Activated T-helper 9 cell treated with anti-CD3 and anti-CD28 coated beads, Interleukin-2, amount 50 U/mL, for 16 hours (primary cell): Measurements from ENCODE around the gene PDZD2.

Source experiments
- DNase-seq: peaks from one replicate; pipeline ENCODE4 v3.0.0-alpha.2; 2020; ENCODE audit warnings: low read depth

PDZD2 gene

DNA sequence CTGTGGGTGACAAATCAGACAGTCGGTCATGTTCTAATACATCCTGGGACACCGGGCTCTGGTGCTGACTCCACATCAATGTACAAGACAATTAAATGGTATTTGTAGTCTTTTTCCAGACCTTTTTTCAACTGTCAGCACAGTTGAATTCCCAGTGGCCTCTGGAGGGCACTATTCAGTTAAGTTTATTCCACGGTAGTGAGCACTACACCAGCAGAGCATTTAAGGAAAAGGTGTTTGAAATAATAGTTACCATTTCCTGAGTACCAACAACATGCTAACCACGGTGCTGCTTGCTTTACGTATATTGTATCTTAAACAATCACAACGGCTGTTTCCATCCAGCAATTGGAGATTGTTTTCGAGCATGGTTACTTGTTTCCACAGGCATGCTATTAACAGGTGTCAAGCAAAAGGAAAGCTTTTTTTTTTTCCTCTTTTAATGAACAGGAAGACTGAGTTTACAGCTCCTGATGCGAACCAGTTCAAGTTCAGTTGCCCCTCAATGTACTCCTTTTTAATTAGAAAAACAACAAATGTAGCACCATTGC lies 186.7 kb downstream of the PDZD2 start:
- no peak for DNase-seq

DNA sequence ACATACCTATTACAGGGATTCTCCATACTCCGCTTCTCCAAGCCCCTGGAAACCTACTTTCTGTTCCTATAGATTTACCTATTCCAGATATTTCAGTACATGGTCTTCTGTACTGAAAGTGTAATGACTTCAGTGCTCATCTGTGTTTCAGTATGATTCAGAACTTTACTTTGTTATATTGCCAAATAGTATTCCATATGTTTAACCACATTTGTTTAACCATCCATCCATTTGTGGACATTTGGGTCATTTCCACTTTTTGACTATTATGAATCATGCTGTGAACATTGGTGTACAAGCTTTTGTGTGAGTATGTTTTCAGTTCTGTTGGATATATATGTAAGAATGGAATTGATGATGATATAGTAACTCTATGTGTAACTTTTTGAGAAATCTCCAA lies 188.9 kb downstream of the PDZD2 start:
- no peak for DNase-seq

DNA sequence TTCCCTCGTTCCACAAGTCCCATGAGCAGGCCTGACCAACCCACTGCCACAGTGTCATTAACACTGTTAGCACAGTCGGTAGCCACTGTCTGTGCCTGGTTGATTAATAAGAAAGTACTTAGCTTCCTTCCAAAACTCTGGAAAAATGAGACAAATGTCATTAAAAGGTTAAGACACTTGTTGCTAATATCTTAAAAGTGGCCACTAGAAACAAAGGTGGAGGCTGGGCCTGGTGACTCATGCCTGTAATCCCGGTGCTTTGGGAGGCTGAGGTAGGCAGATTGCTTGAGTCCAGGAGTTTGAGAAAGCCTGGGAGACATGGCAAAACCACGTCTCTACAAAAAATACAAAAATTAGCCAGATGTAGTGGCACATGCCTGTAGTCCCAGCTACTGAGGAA lies 194.0 kb downstream of the PDZD2 start:
- DNase-seq, result no peak

DNA sequence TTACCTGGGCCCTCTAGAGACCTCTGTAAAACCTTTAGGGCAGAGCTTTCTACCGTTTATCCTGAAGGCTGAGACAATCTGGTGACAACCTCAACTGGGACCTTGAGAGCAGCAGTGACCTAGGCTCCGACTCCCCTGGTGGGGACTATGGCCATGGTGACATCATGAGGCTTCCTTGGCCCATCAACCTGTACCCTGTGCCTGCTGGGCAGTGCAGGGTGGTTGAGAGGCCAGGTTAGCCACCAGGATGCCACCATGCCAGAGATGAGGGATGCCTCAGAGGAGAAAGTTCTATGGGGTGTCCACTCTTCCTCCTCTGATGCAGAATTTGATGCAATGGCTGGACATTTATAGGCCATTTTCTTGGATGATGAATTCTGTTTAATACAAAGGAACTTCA lies 194.8 kb downstream of the PDZD2 start:
- DNase-seq, result no peak

DNA sequence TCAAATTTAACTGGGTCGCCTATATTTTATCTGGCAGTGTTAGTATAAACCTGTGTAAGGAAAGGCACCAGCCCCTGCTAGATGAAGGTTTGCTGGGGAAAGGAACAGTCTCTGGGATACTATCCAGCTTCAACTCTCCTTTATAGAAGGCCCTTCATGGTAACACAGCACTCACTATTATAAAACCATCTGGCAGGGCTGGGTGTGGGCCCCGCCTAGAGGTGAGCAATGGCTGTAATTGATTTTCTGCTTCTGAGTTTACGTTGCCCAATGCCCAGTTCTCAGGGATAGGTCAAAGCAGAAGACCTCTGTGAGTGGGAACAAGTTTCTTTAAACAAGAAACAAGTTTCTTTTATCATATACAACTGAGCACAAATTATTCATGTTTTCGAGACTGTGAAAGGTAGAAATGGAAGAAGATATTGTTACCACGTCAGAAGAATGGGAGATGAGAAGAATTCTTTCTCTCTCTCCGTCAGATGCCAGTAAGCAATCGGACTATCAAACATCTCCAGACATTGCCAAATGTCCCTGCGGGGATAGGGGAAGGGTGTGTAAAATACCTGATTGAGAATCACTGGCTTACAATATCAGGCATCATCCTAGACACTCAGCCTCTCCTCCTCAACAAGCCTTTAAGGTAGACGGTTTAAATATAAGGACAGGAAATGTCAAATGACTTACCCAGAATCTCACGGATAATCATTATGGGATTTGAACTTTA lies 205.9 kb downstream of the PDZD2 start:
- DNase-seq, result no peak

DNA sequence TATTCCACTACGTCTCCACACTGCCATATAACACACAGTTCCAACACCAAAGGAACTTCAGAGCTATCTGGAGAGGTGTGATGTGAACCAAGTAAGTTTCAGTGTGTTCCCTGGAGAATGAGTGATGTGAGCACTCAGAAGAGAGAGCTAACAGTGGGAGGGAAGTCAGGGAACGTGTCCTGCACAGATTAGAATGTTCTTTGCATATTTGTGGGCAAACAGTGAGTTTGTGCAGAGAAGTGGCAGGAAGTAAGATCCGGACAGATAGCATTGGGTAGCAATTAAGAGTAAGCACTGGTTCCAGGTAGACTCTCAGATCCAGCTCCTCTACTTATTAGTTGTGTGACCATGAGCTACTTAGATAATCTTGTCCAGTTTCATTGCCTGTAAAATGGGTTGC lies 206.4 kb downstream of the PDZD2 start:
- DNase-seq, result no peak

DNA sequence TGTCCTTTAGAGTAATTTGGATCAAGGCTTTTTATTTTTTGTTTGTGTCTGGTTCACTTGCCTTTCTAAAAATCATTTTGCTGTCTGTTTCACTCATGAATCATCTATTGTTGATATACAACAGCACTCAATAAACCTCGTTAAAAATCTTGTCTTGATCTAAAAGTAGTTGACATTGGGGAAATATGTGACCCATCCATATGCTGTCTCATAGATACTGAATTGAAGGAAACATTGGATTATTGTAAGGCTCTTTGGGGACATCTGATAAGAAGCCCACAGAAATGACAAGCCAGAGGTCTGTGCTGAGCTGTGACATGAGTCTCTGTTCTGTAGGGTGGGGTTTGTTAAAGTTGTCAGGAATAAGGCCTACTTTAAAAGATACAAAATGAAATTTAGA lies 208.0 kb downstream of the PDZD2 start:
- DNase-seq, result no peak

DNA sequence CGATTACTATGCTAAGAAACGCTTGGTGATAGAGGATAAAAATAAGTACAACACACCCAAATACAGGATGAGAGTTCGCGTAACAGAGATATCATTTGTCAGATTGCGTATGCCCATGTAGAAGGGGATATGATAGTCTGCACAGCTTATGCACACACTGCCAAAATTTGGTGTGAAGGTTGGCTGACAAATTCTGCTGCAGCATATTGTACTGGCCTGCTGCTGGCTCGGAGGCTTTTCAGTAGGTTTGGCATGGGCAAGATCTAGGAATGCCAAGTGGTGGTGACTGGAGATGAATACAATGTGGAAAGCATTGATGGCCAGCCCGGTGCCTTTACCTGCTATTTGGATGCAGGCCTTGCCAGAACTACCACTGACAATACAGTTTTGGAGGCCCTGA lies 208.4 kb downstream of the PDZD2 start:
- DNase-seq, result no peak

DNA sequence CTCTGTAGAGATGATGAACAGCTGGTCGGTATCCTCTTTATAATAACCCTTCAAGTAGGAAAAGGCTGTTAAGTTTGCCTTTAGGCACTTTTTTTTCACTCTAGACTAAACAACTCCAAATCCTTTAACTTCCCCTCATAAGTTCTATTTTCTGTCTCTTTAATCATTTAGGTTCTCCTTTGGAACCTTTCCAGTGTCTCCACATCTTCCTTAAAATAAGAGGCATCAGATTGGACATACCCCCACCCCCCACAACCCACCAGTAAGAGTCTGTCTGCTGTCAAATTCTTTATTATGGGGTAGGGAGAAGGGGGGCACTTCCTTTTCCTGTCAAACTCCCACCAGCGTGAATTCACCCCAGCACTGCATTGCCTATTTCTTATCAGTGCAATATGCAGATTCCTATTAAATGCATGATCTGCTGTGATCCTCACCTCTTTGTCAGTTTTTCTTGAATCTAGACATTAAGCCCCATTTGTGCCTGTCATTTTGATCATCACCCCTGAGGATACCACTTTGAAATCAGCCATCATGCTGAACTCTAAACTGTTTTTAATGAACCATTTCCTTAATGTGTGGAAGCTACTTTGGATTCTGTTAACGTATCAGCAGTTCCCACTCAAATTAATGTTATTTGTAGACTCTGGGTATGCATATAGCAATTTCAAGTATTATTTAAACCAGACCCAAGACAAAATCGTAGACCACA lies 212.2 kb downstream of the PDZD2 start:
- DNase-seq, result no peak

DNA sequence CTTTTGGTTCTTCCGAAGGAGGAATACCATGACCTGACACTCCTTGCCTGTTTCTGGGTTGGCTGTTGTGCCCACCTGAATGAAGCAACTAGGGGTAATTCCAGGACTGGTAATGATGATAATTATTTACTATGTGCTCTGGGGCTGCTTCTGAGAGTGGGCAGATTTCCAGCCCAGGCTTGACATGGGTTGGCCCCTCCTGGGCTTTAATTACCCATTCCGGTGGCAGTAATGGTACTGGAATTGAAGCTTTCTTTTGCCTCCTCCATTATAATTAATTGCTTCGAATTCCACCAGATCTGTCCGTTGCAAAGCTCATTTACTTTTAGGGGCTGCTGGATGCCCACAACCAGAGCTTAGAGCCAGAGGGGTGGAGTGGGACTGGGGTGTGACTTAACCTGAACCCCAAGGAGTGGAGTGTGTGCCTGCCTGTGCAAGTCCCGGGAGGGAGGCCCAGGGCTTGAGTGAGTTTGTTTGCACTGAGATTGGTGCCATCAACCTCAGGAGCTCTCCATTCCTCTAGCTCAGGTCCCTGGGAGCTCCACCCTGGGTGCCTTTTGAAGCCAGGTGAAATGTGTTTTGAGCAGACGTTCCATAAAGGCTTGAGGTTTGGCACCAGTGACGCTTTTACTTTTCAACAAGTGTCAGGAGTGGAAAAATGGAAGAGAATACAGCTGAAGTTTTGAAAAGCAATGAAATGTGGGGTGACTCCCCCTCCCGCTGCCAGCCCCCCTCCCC lies 214.6 kb downstream of the PDZD2 start:
- no peak for DNase-seq

DNA sequence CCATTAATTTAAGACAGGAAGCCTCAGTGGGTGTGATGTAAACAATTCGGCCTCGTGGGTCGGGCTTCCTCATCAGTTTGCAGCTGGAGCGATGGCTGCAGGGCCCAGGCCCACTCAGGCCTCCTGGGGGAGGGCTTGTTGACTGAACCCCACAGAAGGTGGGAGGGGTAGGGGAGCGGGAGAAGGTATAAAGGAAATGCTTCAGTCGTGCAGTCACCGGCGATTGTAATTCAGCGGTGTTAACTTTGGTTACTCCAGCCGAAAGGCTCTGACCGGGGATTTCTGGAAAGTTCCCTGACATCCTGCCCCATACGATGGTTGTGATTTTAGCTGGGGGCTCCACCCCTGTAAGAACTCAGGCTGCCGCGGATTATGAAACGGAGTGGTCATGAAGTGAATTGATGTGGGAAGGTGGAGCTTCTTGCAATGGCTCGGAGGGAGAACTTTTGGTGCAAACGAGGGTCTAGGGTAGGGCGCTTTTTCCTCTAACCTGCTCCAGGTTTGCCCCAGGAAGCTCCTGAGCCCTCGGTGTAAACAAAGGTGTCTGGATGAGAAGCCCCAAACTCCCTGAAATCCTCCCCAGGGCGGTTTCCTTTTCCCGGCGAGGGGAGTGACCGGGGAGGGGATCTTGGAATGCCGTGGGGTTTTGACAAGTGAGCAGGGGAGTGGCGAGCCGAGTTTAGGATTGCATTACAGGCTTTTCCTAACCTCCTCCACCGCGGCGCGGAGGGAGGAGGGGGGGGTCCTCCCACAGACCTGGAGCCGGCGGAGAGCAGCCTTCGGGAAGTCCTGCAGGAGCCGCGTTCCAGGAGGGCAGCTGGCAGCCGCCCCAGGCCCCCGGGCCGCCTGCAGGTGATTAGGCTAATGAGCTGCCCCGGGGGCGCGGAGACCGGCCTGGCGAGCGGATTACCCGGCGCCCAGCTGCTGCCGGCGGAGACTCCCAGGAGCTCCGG lies 215.5 kb downstream of the PDZD2 start:
- no peak for DNase-seq

DNA sequence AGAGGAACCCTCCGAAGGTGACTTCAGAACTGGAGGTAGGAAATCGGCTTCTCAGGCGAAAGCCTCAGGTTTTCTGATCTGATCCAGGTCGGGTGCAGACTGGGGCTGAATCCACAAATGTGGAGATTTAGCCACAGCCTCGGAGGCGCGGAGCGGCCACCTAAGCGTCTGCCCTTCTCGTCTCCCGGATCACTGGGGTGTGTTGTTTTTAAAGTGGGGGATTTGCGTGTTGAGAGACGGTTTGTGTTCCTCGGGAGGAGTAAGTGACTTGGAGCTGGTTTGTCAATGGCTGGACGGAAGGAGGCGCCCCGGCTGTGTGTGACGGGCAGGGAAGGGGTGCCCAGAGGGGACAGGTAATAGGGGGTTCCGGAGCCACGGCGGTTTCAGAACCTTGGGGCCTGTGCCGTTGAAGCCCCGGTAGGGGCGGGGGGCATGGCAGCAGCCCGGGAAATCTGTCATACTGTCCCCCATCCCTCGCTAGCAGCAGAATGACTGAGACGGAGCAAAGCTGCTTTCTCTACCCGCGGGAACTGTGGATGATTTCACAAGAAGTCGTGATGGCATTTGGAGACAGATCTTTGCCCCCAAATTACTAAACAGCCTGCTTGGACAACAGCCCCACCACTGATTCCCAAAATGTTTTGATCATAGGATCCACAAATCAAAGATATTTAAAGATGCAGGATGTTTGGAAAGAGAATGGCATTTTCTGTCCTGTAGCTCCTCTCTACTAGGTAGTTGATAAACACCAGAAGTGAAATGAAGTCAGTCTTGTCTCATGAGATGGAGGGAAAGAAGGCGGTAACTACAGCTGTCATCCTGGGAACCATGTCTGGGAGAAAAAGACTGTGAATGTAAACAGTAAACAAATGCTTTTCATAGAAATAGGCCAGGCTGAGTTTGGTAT lies 216.5 kb downstream of the PDZD2 start:
- DNase-seq, result no peak

DNA sequence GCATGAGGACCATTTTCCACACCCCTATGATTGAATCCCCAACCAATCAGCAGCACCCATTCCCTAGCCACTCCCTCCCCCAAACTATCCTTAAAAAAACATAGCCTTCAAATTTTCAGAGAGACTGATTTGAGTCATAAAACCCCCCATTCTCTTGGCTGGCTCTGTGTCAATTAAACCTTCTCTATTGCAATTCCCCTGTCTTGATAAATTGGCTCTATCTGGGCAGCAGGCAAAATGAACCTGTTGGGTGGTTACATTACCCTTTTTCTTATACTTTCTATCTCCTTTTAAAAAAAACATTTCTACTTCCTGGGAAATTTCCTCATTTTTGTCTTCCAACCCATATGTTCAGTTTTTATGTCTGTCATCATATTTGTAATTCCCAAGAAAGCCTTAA lies 220.2 kb downstream of the PDZD2 start:
- DNase-seq, result no peak

DNA sequence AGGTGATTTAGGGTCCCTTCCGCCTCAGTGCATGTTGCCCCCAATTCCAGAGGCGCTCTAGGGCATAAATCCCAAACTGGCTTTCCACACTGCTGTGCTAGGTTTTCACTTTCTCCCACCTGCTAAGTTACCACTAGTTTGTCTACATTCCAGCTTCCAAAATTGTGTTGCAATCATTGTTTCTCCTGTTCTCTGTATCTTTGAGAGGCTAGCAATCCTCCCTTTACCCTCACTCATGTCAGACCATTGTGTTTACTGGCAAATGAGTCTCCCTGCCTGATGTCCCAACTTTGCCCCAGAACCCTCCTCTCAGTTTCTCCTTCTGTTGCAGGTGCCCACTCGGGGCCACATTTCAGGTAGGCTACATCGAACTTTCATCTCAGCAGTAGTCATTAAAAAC lies 221.3 kb downstream of the PDZD2 start:
- no peak for DNase-seq

DNA sequence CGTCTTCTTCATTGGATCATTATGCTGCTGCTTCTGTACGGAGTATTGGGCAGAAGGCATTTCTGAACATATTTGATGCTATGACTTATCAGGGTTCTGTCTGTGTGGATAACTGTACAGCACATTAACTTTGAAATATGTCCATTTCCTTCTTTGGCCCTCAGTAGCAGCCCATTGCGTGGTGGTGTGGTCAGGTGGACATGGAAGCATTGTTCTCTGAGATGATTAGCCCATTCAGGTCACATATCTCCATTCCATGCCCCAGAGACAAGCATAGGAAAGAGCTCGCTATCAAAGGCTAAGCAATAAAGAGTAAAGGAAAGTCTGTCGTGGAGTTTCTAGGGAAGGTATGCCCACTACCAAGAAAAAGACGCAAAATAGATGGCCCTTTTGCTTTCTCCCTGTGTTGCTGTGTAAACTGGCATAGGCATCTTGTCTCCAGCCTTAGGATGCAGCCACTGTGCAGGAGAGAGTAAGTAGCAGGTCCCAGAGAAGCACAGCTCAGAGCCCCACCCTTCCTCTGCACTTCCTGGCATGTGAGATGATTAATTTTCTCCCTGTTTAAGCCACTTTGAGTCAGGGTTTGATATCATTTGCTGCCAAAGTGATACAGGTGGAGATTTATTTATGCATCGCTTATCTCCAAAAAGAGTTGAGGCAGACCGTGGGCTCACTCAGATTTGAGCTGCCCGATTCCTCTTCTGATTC lies 221.9 kb downstream of the PDZD2 start:
- no peak for DNase-seq

DNA sequence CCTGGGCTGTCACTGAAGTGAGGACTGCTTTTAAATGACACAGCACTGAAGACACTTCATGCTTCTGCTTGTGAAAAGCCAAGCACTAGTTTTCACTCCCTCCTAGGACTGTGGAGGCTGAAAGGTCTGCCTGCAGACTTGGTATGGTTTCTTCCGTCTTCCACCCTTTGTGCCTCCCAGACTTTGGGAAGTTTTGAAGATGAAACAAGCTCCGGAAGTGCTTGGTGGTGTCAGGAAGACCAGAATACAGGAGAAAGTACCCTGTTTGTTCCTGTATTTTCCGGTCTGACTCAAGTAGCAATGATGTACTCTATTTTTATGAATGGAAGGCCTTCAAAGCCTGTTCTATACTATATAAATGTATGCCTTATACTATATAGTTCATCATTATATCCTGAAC lies 222.7 kb downstream of the PDZD2 start:
- DNase-seq, result no peak

DNA sequence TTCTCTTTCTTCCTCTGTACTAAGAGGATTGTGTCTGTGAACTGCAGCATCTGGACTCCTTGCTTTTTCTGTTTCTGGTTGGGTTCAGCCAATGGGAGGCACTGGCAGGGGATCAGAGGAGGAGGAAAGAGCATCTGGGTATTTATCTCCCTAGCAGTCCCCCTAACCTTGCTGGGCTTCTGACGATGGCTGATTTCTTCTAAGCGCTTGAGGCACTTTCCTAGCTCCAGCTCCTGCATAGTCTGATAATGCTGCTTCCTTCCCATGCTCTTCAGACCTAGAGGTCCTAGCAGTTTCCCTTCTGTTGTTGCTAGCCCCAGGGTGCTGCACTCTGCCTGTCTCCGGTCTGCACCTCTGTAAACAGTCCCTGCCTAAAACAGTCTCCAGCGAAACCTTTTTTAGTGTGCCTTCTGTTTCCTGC lies 225.1 kb downstream of the PDZD2 start:
- no peak for DNase-seq

DNA sequence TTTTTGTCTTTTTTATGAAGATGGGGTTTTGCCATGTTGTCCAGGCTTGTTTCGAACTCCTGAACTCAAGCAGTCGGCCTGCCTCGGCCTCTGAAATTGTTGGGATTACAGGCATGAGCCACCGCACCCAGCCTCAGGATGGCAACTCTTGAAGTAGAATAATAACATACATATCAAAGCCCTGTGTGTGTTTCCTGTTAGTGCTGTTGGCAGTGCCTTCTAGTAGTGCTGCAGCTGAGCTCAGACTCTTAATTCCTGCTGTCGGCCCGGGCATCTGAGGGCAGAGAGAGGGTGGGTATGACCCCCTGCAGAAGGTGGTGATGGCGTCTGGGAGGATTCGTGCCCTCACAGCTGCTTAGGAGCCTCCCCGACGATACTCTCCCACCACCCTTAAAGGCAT lies 227.2 kb downstream of the PDZD2 start:
- no peak for DNase-seq

DNA sequence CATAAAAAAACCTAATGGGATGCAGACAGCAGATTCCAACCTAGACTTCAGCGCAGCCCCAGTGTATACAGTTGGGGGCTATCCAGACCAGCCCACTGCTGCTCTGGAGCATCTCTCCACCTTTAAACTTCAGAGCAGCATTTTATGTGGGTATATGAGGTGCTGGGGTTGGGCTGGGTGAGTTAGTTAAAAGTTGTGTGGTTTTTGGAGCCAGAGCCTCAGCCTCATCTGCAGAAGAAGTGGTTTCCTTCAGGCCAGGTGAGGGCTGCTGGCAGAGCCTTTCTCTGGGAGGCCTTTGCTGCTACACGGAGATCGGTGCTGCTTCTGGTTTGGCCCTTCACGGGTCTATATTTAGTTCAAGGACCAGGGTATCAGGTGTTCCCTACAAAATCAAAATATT lies 228.3 kb downstream of the PDZD2 start:
- no peak for DNase-seq

DNA sequence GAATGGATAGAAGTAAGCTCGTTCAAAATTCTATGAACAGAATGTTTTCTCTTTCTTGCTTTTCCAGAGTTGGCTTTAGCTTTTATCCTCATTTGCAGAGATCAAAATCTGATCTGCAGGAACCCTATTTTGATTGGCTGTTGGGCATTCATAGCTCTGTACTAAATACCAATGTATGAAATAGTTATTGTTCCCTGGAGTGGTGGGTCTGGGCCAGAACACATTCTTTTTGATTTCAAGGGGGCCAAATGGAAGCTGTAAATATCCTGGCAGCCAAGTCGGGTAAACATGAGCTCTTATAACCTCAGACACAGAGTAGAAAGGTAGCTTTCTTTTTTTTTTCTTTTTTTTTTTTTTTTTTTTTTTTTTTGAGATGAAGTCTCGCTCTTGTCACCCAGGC lies 241.5 kb downstream of the PDZD2 start:
- no peak for DNase-seq
